GM12875 (cell line): ENCODE data around the gene LHX3.

ENCODE experiments used
- H3K4me3 ChIP-seq: one replicate; pipeline ENCODE4 v1.5.1; 2011; ENCODE audit warnings: low read depth, low read length, control low read depth
- CTCF ChIP-seq: IDR thresholded peaks from 2 replicates; pipeline ENCODE4 v1.5.1; 2011; ENCODE audit warnings: low read depth, mild to moderate bottlenecking, control low read depth, inconsistent platforms, low read length, moderate library complexity, borderline replicate concordance; ENCODE audit not compliant: insufficient read depth

LHX3 gene

DNA sequence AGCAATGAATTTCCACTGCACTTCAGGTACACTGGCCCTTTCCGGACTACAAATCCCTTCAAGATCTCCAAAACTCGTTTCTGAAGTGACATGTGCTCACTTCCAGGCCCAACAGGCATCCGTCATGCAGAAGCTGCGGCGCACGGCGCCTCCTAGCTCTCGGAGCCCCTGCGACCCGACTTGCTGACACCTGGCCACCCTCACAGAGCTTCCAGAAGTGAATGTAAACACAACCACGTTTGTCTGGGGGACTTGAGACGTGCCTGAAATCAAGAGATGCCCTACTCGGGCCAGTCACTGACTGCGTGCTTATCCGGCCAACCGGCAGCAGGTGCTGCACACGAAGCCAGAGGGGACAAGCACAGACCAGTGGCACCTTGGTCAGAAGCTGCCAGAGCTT, 4.9 kb upstream of the LHX3 start:
- no peak for TF ChIP-seq CTCF
- no peak overlapping the region for H3K4me3 ChIP-seq

GRCh38 chr9:136209232-136209631, 4.3 kb upstream of the LHX3 start:
- no peak overlapping the region for H3K4me3 ChIP-seq
- TF ChIP-seq CTCF = no peak

DNA sequence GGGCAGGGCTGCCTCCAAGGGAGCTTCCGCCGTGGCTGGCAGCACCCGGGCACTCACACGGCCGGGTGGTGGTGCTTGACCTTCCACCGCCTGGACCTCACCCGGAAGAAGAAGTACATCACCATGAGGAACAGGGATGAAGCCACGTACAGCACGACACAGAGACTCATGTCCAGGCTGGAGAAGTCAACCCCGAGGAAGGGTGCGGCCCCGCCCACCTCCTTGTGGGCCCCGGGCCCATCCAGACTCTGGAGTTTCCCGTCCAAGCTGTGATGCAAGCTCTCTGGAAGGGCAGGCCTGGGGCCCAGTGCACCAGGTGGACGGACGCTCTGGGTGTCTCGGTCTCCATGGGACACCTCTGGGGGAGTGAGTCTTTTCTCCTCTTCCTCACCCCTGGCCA, 3.7 kb upstream of the LHX3 start:
- H3K4me3 ChIP-seq = no peak overlapping the region
- no peak for TF ChIP-seq CTCF

DNA sequence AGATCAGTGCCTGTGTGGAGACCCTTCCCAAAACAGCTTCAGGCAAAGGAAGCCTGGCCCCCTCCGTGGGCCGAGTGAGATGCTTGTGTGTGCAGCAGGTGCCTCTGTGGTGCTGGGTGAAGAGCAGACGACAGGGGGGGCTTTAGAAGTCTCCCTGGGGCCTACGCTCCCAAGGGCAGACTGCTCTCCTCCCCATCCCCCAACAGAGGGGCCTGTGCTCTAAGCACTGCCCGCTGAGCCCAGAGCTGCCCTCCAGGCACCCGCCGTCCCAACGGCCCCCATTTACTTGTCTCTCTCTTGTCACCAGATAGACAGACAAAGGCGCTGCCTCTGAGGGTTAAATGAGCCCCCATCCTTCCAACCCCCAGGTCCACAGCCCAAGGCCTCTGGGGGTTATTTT, 2.7 kb upstream of the LHX3 start:
- TF ChIP-seq CTCF = no peak
- no peak overlapping the region for H3K4me3 ChIP-seq

DNA sequence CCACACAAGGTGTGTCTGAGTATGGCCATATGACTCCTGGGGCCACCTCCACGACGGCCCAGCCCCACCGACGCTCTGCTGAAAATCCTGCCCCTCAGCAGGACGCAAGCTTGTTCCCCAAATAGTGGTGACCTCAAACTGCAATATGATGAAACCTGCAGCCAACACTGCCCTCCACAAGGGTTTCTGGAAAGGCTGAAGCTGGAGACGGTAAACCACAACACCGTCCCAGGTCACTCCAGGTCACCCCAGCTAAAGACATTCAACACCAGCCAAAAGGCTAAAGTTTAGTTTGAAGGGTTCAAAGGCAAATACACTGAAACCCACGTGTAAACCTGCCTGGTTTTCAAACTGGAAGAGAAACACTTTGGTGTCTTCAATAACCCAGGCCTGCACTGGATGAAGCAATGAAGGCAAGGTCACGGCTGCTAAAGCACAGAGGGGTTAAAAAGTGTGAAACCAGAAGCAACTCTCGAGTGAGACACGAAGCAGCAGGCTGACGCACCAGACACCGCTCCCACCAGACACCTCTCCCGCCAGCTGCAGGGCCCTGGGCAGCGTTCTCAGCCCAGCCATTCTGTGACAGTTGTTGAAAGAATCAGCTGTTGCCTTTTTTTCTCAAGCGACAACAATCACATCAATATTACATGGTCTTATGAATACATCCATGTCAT, 1.8 kb upstream of the LHX3 start:
- H3K4me3 ChIP-seq = no peak overlapping the region
- TF ChIP-seq CTCF = no peak

- TF ChIP-seq CTCF = no peak
- H3K4me3 ChIP-seq = no peak overlapping the region
Measured at GRCh38 chr9:136205707-136205992, 722 bp upstream of the LHX3 start.

- no peak overlapping the region for H3K4me3 ChIP-seq
- no peak for TF ChIP-seq CTCF
Measured at GRCh38 chr9:136204145-136204805, 653 bp downstream of the LHX3 start.
